ENCODE results near the gene KMT2C.
"Not testable (repeated sequence)": the region's sequence is repeated elsewhere in the genome, so short reads cannot be mapped to it uniquely, and the experiment has no call there.

Gene KMT2C

GRCh38 chr7:152353281-152353680 is 82.5 kb downstream of the KMT2C start:
- not testable (repeated sequence) for DNase-seq

DNA sequence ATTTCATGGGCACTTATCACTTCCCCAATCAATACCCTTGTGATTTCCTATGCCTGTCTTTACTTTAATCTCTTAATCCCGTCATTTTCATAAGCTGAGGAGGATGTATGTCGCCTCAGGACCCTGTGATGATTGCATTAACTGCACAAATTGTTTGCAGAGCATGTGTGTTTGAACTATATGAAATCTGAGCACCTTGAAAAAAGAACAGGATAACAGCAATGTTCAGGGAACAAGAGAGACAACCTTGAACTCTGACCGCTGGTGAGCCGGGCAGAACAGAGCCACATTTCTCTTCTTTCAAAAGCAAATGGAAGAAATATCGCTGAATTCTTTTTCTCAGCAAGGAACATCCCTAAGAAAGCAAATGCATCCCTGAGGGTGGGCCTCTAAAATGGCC is 84.1 kb downstream of the KMT2C start:
- DNase-seq: not testable (repeated sequence)

- DNase-seq: no peak
These were observed 84.6 kb downstream of the KMT2C start for GRCh38 chr7:152351168-152351567.

GRCh38 chr7:152347888-152348287 is 87.9 kb downstream of the KMT2C start:
- DNase-seq: no peak

GRCh38 chr7:152344253-152344652 is 91.5 kb downstream of the KMT2C start:
- DNase-seq: no peak

DNA sequence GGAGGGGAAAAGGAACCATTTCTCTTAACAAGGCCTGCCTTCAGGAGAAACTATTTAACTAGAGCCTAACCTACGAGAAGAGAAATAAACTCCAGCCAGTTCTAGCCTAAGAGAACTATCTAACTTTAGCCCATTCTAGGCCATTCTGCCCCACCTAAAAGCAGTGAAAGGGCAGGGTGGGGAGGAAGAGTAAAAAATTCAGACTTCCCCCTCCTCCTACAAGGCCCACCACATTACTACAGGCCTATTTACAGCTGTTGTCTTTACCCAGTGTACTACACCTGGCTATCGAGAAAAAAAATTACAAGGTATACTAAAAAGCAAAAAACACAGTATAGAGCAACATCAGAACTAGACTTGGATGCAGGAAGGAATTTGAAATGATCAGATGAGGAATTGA is 93.0 kb downstream of the KMT2C start:
- no peak for DNase-seq

DNA sequence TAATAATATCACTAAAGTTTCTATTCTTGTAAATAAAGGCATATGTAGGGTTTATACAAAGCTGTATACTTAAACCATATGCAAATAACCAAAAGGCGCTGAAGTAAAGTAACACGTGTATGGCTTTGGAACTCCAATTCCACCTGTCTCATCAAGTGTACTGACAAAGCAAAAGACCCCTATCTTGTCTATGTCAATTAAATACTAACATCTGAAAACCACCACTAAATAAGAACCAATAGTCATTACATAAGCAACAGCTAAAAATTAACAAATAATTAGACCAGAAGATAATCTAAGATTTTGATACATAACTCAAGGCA is 93.9 kb downstream of the KMT2C start:
- DNase-seq: no peak

GRCh38 chr7:152341039-152341913 is 94.5 kb downstream of the KMT2C start:
- peak in 1 of 2 experiments; percentile 47 for DNase-seq

DNA sequence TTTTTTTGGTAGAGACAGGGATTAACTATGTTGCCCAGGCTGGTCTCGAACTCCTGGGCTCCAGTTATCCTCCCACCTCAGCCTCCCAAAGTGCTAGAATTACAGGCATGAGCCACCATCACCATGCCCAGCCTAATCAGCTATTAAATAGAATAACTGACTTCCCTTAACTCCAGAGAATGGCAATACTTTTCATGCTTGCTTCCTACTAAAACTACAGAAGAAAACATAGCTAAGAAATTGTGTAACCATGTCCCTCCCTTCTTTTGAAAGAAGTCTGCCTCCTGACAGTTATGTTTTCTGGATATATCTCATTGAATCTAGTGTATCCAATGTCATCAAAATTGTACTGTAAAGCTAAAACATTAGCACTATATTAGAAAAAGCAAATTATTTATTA is 95.6 kb downstream of the KMT2C start:
- DNase-seq: no peak

DNA sequence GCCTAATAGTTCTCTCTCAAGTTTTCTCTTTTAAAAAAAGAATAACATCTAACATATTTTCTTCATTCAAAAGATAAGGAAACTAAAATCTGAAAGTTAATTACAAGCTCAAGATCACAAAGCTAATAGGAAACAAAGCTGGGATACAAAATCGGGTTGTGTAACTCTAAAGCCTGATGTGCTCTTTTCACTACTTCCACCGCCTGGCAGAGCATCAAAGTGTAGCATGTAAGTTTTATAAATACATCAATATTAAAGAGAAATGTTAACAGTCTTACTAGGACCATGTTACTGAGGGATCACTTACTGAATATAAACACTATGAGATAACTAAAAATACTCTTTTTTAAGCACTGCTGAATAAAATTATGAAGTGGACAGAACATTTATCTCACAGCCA is 97.2 kb downstream of the KMT2C start:
- DNase-seq: no peak

DNA sequence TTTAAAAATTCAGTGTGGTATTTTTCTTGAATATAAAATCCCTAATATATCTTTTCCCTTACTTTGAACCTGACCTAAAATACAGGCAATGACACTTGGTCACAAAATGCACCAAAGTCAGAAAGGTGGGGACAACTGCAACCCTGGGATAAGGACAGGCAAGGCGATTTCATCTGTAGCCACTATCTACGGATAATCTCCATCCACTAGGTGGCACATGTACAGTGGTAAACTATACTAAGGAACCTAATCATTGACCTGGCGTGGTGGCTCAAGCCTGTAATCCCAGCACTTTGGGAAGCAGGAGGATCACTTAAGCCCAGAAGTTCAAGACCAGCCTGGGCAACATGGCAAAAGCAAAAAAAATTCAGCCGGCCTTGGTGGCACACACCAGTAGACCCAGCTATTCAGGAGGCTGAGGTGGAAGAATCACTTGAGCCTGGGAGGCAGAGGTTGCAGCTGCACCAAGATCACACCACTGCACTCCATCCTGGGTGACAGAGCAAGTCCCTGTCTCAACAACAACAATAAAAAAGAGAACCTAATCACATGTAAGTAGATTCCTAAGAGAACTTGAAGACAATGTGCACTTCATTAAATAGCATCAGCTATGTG is 98.9 kb downstream of the KMT2C start:
- peak in 1 of 2 experiments; percentile 59 for DNase-seq

DNA sequence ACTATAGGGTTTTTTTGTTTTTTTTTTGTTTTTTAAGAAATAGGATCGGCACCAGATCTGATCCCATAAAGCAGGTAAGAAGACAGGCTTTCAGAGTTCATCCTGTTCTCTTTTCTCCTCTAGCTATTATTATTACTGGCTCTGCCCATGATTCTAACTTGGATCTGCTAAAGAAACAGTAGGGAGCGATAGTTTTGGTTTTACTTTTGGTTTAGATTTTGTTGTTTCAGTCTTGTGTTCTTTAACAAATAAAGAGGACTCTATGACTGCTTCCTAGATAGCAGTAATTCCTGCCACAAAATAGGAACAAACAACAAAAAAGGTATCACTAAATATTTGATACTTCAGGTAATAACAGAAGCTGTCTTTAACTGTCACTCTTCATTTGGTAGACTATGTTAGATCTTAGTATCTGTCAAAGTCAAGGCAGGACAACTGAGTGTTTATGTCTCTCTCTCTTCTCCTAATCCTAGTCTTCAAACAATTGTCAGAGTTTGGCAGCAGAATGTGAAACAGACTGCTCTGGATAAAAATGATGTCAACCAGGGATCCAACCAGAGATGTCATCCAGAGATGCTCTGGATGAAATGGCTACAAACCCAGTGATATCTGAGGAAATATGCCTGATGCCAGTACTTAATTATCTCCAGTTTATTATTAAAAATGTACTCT is 99.8 kb downstream of the KMT2C start:
- DNase-seq: no peak

DNA sequence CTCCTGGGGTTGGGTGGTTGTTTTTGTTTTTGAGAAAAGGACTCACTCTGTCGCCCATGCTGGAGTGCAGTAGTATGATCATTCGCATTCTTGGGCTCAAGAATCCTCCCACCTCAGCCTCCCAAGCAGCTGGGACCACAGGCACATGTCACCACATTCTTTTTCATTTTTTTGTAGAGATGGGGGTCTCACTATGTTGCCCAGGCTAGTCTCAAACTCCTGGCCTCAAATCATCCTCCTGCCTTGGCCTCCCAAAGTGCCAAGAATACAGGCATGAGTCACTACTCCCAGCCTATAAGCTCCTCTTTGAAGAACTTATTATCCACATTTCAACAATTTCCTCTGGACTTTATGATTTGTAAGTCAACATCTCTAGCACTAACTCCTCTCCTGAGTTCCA is 102.7 kb downstream of the KMT2C start:
- no peak for DNase-seq

- no peak for DNase-seq
These were observed 105.0 kb downstream of the KMT2C start for GRCh38 chr7:152330827-152331226.

- DNase-seq: no peak
These were observed 106.3 kb downstream of the KMT2C start for GRCh38 chr7:152329469-152329868.

DNA sequence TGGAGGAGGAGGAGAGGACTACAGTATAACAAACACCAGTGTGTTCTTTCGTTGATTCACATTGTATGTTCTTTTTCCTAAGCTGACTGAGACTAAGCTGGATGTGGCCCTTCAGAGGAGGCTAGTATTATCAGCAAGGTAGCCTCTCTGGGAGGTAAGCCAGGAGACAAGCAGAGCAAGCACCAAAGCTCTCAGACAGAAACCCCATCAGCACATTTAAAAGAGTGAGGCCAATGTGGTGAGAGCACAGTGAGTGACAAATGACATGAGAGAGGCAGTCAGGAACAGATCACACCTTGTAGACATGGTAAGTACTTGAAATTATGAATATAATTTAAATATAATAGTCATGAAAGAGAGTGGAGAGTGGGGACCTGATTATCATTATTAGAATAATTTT is 107.6 kb downstream of the KMT2C start:
- DNase-seq: no peak

DNA sequence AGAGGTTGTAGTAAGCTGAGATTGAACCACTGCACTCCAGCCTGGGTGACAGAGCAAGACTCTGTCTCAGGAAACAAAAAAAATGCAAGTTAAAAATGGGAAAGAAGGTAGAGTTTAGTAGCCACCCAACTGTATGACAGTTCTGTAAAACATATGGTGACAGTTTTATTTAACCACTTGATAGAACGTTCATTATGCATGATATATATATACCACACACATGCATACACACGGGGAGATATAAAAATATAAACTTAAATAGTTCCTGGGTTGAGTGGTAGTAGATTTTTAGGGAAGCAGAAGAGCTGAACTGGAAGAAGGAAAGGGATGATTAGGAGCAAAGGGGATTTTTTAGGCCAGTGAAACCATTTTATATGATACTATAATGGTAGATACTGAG is 120.0 kb downstream of the KMT2C start:
- DNase-seq: no peak

DNA sequence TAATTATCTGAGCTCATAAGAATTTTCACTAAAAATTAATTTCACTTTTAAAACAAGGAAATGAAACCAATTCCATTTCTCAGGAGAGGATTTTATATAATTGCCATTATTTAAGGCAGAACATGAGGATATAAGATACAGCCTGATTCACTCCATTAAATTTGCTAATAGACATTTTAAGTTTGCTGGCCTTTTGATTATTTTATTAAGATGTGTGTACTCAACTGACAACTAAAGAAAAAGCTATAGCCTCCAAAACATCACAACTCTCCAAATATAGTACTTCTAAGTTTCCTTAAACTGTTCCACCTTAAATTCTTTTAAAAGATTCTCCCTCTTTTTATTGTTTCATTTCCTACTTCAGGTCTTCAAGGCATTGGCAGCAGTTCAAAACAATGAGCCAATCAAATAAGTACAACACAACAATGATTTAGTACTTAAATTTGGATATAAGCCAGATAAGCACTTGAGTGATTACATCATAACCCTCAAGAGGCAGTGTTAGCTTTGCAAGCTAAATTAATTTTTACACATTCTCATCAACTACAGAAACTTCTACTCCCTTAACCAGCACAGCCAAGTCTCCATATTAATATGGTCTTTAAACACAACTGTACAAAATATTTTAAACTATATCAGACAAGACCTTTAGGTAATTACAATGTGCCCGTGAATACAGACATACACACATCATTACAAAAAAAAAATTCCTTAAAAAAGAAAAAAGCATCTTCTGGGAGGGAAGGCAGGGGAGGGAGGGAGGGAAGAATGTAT is 121.8 kb downstream of the KMT2C start:
- peak in 1 of 2 experiments; percentile 64 for DNase-seq

DNA sequence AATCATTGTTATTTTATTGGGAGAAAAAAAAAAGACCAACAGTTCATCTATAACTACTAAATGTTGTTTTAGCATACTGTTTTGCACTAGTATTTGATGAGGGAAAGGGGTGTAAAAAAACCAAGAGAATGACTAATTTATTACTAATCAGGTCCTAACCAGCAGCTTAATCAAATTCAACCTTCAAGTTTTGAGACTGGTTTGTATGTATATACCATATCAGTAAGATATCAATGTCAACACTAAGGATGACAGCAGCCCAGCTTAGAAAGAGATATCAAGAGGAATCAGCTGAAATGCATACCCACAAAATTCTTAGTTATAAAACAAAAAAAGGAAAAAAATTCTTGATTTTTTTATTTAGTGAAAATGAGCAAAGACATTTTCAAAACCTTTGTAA is 122.6 kb downstream of the KMT2C start:
- DNase-seq: no peak

DNA sequence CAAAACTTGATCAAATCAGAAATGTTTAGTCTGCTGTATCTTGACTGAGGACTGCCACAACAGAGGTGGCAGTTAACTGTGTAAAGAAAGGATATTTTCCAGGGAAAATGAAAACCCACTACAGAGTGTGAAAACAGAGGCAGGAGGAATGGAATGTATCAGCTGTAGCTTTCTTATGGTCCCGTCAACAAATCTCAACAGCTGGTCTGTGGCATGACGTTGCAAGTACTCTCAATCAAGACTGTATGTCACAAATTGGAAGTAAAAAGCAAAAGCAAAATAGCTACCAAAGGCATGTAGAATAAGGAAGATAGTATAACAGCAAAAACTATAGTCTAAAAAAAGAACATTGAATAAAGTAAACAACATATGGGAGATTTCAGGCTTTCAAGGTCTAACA is 123.5 kb downstream of the KMT2C start:
- DNase-seq: no peak

- DNase-seq: no peak
These were observed 127.9 kb downstream of the KMT2C start for GRCh38 chr7:152307902-152308301.

DNA sequence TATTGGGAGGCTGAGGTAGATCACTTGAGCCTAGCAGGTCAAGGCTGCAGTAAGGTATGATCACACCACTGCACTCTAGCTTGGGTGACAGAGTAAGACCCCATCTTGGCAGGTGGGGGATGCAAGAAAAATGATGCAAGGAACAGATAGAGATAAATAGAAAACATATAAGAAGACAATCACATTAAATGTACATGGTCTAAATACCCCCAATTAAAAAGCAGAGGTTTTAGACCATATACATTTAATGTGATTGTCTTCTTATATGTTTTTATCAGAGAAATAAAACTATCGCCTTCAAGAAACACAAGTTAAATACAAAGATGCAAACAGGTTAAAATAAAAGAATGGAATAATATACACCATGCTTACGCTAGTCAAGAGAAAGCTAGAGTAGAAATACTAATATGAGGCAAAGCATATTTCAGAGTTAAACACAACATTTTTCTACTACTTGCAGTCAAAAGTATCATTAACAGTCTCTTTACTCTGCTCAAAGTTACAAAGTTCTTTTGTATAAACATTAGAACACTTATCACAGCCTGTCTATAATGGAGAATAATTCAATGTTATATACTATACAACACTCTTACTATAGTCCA is 136.2 kb downstream of the KMT2C start:
- not testable (repeated sequence) for DNase-seq

- no peak for DNase-seq
These were observed 142.9 kb downstream of the KMT2C start for GRCh38 chr7:152292897-152293296.

Data from SW 1271 (cell line).